Uterus (tissue), 4 donors: Measurements from ENCODE around the gene SARDH. TPM values are rescaled to one million over a fixed set of nuclear protein-coding genes. Genes with fewer than 3 reads are reported as not detected.

Source experiments
- DNase-seq, 2 donors: peaks; one replicate each; pipeline ENCODE4 v3.0.0-alpha.2; 2019 to 2020
- H3K27ac ChIP-seq, 2 donors: fragments of 200-600 bp; sonication (generic); 1 replicate in 1 of 2; 2 replicates in 1 of 2; pipeline ENCODE4 v1.5.1; 2016 to 2018
- H3K27me3 ChIP-seq, 2 donors: fragments of 200-600 bp; sonication (generic); one replicate each; pipeline ENCODE4 v1.5.1; 2018 to 2019; ENCODE audit warnings: control low read depth in 1 of 2
- H3K36me3 ChIP-seq, 2 donors: fragments of 200-600 bp; sonication (generic); one replicate each; pipeline ENCODE4 v1.5.1; 2019; ENCODE audit warnings: control low read depth in 1 of 2
- H3K4me1 ChIP-seq, 2 donors: fragments of 200-600 bp; sonication (generic); one replicate each; pipeline ENCODE4 v1.5.1; 2018 to 2019; ENCODE audit warnings: control low read depth in 1 of 2
- H3K4me3 ChIP-seq, 2 donors: fragments of 200-600 bp; sonication (generic); 1 replicate in 1 of 2; 2 replicates in 1 of 2; pipeline ENCODE4 v1.5.1; 2018 to 2019; ENCODE audit warnings: mild to moderate bottlenecking in 1 of 2
- H3K9me3 ChIP-seq, 2 donors: fragments of 200-600 bp; sonication (generic); one replicate each; pipeline ENCODE4 v1.5.1; 2019; ENCODE audit warnings: control low read depth in 1 of 2
- POLR2A ChIP-seq, 2 donors: fragments of 450-650 bp; IDR thresholded peaks; one replicate each; pipeline ENCODE4 v1.6.1; 2016; ENCODE audit warnings: antibody characterized with exemption in 2 of 2, mild to moderate bottlenecking in 1 of 2, moderate library complexity in 1 of 2
- intact Hi-C: fragments of 100-400 bp; cut with DNase I; formaldehyde crosslinking; loops from one replicate; pipeline ENCODE4 v1.15.1; 2023; ENCODE audit warnings: low total_unique reads
- total RNA-seq, 4 donors: library from RNA; depleted of rRNA in 3 of 4; stranded (reverse); fragments of >200 nt in 3 of 4; gene quantifications; one replicate each; pipeline versions ENCODE4 v1.1.0 to v1.2.4, GENCODE V29; 2014 to 2023
- TF ChIP-seq, protein P1 (sequence below), 4 experiments: fragments of 200-600 bp in 2 of 4; fragments of 450-650 bp in 2 of 4; sonication (generic) in 2 of 4; IDR thresholded peaks; one replicate each; pipeline ENCODE4 v1.5.1; 2016 to 2019; ENCODE audit warnings: antibody characterized with exemption in 4 of 4, mild to moderate bottlenecking in 2 of 4, moderate library complexity in 1 of 4
- donor health status: DM: yes; HTN: yes; CAD: no.

SARDH gene
- total RNA-seq, 4 donors from 2014 or later = 2.7 to 14.1 TPM; not detected in 2

DNA sequence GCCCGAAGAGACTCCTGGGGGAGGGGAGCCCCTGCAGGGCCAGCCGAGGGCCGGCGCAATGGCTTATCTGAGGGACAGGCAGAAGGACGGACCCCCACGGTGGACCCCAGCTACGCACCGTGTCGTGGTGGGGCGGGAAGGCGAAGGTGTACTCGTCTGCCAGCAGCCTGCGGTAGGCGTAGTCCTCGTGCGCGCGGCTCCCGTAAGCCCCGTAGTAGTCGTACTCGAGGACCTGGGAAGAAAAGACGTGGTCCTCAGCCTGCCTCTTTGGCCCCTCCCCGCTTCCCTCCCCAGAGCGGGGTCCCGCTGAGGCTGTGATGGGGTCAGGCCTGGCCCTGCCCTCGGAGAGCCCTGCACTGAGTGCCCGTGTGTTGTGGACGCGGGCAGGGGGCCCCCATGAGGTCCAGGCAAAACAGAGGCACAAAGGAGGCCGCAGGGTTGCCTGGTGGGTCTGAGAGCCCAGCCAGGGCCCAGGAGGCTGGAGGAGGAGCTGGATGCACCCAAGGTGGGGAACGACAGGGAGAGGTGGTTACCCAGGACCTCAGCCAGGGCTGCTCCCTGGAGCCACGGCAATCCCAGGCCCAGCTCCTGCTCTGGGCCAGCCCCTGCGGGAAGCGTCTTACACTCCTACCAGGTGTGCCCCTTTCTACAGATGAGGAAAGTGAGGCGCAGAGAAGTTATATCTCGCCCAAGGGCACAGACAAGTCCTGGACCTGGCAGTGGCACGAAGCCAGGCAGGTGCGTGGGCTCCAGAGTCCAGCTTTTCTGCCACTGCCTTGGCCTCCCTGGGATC, 35.2 kb downstream of the SARDH start:
- H3K4me3 ChIP-seq = peak overlapping the region; percentile 15 to 31
- H3K27me3 ChIP-seq = no peaks in the 10 kb centered on the region
- H3K4me1 ChIP-seq = no peaks in the 10 kb centered on the region
- DNase-seq = peak in 1 of 2 donors; percentile 27
- no peaks in the 10 kb centered on the region for H3K9me3 ChIP-seq
- intact Hi-C loops = no loop called here
- peak overlapping the region; percentile 33 to 46 for H3K27ac ChIP-seq
- no peaks in the 10 kb centered on the region for H3K36me3 ChIP-seq
- TF ChIP-seq POLR2A (IDR thresholded peaks at IDR 0.05) = no peak
- TF ChIP-seq, protein P1, sequence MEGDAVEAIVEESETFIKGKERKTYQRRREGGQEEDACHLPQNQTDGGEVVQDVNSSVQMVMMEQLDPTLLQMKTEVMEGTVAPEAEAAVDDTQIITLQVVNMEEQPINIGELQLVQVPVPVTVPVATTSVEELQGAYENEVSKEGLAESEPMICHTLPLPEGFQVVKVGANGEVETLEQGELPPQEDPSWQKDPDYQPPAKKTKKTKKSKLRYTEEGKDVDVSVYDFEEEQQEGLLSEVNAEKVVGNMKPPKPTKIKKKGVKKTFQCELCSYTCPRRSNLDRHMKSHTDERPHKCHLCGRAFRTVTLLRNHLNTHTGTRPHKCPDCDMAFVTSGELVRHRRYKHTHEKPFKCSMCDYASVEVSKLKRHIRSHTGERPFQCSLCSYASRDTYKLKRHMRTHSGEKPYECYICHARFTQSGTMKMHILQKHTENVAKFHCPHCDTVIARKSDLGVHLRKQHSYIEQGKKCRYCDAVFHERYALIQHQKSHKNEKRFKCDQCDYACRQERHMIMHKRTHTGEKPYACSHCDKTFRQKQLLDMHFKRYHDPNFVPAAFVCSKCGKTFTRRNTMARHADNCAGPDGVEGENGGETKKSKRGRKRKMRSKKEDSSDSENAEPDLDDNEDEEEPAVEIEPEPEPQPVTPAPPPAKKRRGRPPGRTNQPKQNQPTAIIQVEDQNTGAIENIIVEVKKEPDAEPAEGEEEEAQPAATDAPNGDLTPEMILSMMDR (IDR thresholded peaks at IDR 0.05) = no peak

DNA sequence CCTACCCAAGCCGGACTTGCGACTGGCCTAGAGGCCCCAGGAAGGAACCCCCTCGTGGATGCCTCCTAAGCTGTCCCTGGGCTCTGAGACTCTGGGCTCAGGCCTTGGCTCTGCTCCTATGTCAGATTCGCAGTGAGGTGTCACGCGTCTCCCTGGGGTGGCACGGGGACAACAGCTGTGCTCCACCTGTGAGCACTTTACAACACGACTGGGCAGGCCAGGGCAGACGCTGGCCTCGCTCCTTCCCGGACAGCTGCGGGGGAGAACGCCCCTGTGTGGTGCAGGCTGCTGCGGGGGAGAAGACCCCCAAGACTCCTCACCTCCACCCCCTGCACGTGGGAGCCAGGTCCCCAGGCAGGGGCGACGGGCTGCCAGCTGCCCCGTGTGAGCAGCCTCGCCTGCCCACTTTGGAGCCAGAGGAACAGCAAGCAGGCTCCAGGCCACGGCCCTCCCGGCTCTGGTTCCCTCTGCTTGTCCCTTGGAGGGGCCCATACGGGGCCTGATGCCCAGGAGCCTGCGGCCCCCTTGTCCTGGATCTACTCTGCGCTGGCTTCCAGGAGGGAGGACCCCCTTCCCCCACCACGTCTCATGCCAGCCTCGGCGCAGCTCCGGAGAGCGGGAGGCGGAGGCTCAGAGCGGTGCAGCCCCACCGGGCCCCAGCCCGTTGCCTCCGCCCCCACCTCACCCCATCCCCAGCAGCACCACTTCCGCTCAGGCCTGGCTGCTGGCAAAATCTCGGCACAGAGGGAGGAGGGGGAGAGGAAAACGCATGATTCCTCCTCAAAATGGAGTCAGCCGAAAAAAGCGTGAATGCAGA, 36.0 kb downstream of the SARDH start:
- Histone ChIP-seq H3K4me1 (no peaks in the 10 kb centered on the region), H3K36me3 (no peaks in the 10 kb centered on the region), H3K9me3 (no peaks in the 10 kb centered on the region), H3K4me3 (peak overlapping the region; percentile 15 to 31), H3K27ac (peak overlapping the region; percentile 33 to 46), H3K27me3 (no peaks in the 10 kb centered on the region)
- intact Hi-C loops = no loop called here
- peak in 1 of 2 donors; percentile 33 for DNase-seq
- TF ChIP-seq, protein P1 (IDR thresholded peaks at IDR 0.05) = no peak
- TF ChIP-seq POLR2A (IDR thresholded peaks at IDR 0.05) = no peak

DNA sequence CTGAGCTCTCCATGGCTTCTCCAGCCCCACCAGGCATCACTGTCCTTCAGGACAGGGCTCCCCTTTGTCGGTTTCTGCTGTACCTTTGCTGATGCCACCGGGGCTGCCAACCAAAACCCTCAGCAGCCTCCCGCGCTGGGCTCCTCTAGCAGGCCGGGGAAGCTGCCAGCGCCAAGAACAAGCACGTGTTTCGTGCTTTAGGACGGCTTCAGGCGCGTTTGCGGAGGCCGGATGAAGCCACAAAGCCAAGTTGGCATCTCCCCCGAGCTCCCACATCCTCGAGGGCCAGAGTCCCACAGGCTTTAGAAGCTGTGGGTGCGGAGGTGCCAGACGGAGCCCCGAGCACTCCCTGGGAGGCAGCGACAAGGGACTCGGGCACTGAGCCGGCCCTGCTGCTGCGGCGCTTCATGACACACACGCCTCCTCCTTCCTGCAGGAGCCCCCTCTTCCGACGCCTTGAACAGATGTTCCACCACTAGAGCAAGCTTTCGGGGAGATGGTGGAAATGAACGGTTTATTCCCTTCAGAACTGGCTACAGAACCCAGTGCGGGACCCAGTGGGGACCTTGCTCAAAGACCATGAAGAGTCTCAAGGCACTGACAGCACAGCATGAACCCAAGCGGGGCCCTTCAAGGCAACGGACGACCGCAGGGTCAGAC, 36.7 kb downstream of the SARDH start:
- Histone ChIP-seq H3K4me1 (no peaks in the 10 kb centered on the region), H3K27me3 (no peaks in the 10 kb centered on the region), H3K9me3 (no peaks in the 10 kb centered on the region), H3K4me3 (no peak overlapping the region), H3K36me3 (no peaks in the 10 kb centered on the region), H3K27ac (no peak overlapping the region)
- intact Hi-C loops = no loop called here
- no peak for TF ChIP-seq POLR2A (IDR thresholded peaks at IDR 0.05)
- TF ChIP-seq, protein P1 (IDR thresholded peaks at IDR 0.05) = no peak
- DNase-seq = peak in 1 of 2 donors; percentile 13

DNA sequence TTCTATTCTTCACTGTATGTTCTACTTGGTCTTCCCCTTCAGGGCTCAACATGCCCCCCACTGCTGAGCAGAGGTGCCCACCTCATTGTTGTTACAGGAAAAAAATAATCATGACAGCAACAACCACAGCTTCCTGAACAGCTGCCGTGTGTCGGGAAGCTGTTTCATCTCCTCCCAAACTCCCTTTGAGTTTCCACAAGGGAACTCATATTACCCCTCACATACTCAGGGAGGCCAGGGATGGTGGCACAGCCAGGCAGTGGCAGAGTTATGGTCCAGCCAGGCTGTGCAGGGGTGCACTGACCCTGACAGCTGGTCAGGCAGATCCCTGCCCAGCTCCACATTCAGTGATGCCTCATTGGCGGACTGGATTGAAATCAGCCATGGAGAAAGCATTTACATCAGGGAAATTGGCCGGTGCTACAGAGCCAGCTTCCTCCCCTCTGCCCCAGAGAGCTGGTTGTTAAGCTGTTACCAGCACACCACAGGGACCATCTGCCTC, 37.3 kb downstream of the SARDH start:
- Histone ChIP-seq H3K27me3 (no peaks in the 10 kb centered on the region), H3K36me3 (no peaks in the 10 kb centered on the region), H3K4me1 (no peaks in the 10 kb centered on the region), H3K27ac (no peak overlapping the region), H3K9me3 (no peaks in the 10 kb centered on the region), H3K4me3 (no peak overlapping the region)
- no peak for DNase-seq
- TF ChIP-seq POLR2A (IDR thresholded peaks at IDR 0.05) = no peak
- TF ChIP-seq, protein P1 (IDR thresholded peaks at IDR 0.05) = no peak
- intact Hi-C loops = no loop called here
